D721Med (cell line): ENCODE data around the gene STAB1.

Experiments used
- DNase-seq: peaks from one replicate; pipeline ENCODE4 v3.0.0; 2011; ENCODE audit warnings: low spot score; ENCODE audit not compliant: insufficient read length
- FAIRE-seq: peaks from 2 replicates; lab custom pipeline; 2011; peaks lifted over from hg19 to GRCh38; lab: Jason Lieb, UNC
- CTCF ChIP-seq: IDR thresholded peaks from 2 replicates; pipeline ENCODE4 v1.5.1; 2012; ENCODE audit warnings: mild to moderate bottlenecking, control low read depth; ENCODE audit not compliant: insufficient read depth; ENCODE audit errors: missing control alignments

STAB1 gene

GRCh38 chr3:52452126-52452525 lies 43.0 kb upstream of the STAB1 start:
- DNase-seq (no peak), FAIRE-seq (no peak)
- no peak for TF ChIP-seq CTCF

DNA sequence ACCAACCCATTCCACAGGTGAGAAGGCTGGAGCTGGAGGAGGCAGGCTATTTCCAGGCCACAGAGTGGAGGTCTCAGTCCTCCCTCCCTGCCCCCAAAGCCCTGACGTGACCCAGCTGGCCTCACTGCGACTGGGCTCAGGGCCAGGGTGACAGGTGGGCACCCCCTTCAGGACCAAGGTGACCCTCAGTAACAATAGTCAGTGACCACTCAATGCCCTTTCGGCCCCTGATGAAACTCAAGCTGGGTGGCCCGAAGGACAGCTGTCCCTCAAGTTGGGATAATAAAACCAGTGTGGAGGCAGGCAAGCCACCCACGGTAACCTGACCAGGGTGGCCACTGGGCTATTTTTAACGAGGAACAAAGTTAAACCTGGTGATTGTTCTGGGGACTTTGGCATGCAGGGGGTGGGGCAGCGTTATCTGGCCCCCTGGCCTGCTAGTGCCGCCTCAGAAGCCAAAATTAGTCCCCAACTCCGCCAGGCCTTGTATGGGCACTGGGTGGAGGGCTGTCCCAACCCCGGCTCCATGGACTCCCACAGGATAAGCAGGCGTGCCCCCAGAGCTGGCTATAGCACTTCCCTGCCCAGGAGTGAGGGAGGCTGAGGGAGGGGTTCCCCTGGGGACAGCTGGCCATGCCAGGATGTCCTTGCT lies 42.4 kb upstream of the STAB1 start:
- FAIRE-seq (no peak), DNase-seq (no peak)
- TF ChIP-seq CTCF: no peak

- TF ChIP-seq CTCF: no peak
- FAIRE-seq (no peak), DNase-seq (no peak)
These were observed 41.5 kb upstream of the STAB1 start, which contains the start of gene TNNC1 for GRCh38 chr3:52453496-52454249. Gene TNNC1, minus strand, starts transcription at chr3:52454041. Its CDS starts 26 bp downstream, at chr3:52454015.

DNA sequence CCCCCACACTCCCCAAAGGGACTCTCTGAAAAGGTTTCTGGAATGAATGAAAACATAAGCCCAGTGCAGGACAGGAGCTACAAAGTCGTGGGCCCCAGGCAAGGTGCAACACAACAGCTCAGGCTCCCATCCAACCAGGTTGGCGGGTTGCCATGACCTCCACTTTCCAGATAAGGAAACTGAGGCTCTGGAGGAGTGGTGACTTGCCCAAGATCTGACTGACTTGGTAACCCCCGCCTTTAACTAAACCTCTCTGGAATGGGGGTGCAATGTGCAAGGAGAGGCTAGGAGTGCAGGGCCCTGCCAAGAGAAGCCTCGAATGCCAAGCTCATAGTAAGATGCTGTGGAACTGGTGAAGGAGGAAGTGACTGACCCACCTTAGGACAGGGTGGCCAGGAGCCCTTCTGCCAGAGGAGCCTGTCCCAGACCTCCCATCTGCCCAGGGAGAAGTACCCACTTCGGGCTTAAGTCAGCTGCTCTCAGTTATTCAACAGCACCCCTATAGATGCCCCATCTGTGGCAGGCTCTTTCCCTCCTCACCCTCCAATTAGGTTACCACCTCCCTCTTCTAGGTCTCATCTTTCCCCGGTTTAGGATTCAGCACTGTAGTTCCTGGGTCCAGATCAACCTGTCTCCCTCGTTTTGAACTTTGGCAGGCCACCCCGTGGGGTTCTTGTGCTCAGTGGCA lies 40.7 kb upstream of the STAB1 start:
- no peak for TF ChIP-seq CTCF
- no peak for DNase-seq
- no peak for FAIRE-seq

GRCh38 chr3:52454938-52455282 lies 40.2 kb upstream of the STAB1 start:
- no peak for DNase-seq
- FAIRE-seq: no peak
- no peak for TF ChIP-seq CTCF

DNA sequence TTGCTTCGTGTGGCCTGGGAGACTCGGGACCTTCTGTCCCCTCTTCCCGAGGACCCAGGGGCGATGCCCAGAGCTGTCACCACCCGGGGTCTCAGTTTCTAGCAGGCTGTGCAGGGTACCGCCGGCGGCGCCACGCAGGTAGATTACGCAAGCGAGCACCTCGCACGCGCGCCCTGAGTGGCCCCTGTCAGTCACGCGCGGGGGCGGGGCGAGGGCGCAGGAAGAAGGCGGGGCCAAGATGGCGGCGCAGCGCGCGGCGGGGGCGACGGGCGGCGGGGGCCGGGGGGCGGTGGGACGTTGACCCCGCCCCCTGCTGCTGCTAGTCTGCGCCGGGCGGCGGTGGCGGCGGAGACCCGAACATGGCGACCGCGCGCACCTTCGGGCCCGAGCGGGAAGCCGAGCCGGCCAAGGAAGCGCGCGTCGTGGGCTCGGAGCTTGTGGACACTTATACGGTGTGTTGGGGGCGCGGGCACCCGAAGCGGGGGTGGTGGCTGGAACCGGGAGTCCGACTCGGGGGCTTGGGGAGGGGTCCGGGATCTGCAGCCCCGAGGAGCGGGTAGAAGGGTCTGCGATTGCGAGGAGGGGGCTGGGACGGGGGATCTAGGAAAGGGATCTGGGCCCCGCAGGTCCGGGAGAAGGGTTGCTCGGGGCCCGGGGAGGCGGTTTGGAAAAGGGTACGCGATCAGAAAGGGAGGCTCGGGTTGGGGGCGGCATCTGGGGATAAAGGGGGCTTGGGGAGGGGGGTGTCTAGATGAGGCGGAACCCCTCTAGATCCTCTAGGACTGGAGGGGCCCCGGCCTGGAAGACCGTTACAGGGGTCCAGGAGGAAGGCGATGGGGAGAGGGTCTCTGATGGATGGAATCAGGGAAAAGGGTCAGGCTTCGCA lies 39.6 kb upstream of the STAB1 start, which contains the start of gene NISCH:
NISCH (plus strand) TSS at position 322 of the 886 bp plus-strand sequence; CDS start at position 360, 38 bp downstream.
- DNase-seq (peak; percentile 97), FAIRE-seq (no peak)
- no peak for TF ChIP-seq CTCF
